CD1c-positive myeloid dendritic cell (primary cell): Measurements from ENCODE around the gene ENTREP1.
"Not testable (repeated sequence)": the region's sequence is repeated elsewhere in the genome, so short reads cannot be mapped to it uniquely, and the experiment has no call there.

ENCODE experiments used
- DNase-seq: peaks from one replicate; pipeline ENCODE4 v3.0.0-alpha.2; 2016; ENCODE audit errors: extremely low spot score

Gene ENTREP1

DNA sequence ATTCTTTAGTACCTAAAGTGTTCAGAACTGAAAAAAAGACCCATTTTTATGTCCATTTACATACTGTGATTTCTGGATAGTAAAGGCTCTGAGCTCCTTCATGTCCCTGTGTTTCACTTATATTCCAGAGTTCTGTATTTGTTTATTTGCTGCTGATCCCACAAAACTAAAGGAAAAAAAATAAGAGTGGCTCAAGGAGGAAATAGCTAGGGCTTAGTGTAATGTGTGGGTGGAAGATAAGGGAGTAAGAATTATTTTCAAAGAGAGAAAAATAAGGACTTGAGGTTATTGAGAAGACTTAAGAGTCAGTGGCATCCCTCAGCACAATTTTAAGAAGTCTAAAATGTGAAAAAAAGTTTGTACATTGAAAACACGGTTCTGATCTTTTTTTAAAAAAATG, 46.0 kb downstream of the ENTREP1 start:
- no peak for DNase-seq

DNA sequence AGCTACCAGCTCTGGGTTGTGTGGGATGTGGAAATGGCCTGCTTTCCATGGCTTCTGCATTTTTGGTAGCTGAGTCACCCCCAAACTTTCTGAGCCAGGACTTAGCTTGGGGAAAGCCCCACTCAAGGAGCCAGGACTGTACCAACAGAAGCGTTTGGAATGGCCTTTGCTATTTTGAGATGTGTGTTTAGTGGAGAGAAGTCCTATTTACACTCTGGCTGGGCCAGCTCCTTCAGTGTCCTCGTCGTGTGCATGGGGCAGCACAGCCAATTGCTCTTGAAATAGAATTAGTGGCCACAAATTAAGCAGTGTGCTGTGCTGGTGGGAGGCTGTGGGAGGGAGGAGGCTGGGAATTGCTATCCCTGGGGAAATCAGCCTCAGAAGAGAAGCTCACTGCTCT, 51.6 kb downstream of the ENTREP1 start:
- DNase-seq = peak; percentile 65

DNA sequence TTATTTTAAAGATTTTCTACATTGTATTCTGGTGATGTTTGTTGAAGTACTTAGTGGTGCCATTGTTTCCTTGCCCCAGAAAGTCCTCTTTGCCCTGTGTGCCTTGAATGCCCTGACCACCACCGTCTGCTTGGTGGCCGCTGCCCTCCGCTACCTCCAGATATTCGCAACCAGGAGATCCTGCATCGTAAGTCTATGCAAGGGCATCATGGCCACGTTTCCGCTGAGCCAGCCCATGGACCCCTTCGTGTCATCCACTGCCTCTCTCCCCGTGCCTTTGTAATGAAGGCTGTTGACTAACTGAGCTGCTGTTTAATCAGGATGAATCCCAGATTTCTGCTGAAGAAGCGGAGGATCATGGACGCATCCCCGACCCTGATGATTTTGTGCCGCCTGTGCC, 52.3 kb downstream of the ENTREP1 start:
- no peak for DNase-seq

DNA sequence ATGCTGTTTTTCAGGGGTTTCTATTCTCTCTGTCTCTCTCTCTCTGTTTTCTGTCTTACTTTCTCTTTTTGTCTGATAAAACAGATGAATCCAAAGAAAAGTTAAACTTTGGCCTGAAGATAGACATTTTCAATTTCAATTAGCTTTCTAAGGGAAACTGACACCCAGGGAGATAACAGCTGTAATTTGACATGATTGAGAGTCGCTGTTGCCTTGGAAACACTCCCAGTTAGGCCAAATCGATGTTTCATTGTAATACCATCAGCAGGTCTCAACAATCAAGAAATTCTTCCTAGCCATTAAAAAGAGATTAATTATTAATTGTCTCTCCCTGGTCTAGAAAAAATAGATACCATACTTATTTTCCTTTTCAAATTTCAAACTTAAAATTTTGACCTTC, 53.0 kb downstream of the ENTREP1 start:
- no peak for DNase-seq

DNA sequence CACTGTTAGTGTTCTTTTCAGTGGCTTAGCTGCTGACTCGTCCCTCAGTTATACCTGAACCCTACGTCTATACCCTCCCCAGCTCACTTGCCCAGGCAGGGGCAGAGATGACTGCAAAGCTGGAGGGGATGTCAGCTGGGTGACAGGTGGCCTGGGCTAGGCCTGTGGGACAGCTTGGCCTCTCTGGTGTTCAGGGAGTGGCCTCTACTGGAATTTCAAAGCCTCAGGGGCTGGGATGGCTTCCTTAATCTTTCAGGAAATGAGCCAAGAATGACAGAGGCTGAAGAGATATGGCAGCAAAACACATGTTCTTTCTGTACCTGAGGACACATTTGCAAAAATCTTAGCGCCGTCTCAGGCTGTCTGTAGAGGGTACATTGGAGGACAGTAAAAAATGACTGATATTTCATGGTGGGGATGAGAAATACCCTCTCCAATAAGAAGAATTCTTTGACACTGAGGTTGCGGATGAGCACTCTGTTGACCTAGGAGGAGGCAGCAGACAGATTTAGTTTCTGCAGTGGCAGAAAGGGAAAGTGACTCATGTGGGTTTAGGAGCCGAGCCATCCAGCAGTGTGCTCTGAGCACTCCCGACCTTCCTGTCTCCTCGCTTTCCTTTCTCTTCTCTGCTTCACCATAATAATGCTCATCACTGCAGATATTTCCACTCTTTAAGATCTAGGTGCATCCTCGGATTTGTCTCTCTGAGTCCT, 54.4 kb downstream of the ENTREP1 start:
- no peak for DNase-seq

DNA sequence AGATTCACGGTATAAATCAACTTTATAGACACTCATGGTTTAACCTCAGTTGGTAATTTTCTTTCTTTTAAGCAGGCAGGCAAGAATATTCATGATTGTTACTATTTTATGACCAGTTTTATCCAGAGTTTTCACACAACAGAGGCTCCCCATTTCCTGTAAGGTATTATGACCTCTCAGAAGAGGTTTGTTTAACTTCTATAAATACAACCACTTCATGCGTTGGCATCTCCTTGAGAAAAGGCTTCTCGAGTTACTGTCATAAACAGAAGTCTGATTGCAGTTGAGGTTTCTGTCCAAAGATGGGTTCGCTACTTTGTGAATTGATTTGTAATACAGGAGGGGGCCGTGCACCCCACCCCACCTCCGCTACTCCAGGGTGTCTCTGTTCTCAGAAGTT, 55.3 kb downstream of the ENTREP1 start:
- no peak for DNase-seq

DNA sequence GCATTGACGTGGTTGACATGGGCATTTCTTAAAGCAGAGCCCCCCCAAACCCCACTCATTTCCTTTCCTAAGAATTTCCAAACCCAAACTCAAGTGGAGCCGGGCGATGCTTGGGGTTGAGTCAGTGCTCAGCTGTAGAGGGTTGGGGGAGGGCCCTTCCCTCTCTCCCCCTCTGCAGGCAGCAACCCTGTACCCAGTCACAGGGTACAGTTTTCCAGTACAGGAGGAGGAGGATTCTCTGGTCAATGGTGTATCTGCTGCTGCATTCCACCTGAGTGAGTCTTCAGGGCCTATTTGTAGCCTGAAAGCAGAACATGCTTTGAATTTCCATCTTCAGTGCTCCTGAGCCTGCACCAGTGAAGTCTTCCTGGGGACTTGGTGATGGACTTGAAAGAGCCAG, 55.8 kb downstream of the ENTREP1 start:
- DNase-seq = no peak

DNA sequence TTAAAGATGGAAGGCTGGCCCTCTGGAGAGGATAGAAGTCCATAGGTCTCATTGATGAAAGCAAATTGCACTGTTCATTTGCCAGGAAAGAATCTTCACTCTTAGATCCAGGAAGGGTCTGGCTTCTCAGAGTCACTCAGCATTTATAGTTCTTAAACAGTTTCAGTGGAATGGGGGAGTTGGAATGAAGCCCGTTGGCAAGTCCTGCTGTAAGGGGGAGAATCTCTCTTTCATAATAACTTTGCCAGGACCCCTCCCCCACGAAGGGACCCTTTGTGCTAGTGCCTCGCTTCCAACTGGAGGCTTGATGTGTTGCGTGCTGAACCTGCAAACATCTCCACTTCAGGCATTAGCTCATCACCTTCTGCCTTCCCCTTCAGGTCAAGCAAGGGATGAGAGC, 57.1 kb downstream of the ENTREP1 start:
- no peak for DNase-seq

DNA sequence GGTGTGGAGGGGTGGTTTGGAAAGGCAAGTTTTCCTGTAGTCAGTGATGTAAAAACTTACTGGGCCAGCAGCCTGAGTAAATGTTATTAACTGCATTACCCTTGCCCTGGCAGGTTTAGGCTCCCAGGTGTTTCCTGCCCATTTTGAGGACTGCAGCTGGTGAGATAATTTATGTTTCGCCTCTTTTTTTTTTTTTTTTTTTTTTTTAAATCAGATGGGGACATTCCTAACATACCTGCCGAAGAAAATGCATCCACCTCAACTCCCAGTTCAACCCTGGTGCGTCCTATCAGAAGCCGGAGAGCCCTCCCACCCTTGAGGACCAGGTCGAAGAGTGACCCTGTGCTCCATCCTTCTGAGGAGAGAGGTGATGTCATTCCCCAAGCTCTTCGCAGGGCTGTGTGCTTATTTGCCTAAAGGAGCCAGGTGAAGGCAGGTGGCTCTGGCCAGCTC, 60.6 kb downstream of the ENTREP1 start:
- no peak for DNase-seq

DNA sequence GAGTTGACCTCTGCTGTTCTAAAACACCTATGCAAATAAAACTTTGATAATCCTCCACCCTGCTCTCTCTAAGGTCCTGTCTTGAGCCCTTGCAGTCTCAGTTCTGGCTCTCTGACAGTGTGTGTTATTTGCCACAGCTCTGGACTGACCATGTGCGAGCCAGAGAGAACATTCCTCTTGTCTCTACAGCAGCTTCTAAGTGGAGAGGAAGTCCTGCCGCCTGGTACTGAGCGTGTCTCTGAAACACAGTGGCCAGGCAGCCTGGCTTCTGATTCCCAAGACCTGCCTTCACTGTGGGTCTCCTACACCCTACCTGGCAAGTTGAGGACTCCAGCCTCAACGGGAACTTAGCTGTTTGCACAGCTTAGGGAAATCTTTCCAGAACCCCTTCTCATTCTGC, 61.6 kb downstream of the ENTREP1 start:
- no peak for DNase-seq

DNA sequence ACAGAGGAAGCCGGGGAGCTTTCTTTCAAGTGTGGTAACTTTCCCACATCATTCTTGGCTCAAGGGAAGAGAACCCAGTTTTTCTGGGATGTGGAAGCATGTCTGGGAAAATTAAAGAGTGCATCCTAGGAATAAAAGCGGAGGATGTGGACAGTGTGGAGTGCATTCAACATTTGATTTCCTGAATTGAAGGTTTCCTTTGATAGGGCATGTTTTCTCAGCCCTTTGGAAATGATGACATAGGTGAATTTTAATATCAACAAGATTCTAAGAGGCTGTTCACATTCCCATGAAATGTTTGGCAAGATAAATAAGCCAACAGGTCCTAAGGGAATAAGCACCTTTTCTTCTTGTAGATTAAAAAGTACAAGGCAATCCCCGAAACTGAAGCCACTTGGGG, 63.6 kb downstream of the ENTREP1 start:
- no peak for DNase-seq

DNA sequence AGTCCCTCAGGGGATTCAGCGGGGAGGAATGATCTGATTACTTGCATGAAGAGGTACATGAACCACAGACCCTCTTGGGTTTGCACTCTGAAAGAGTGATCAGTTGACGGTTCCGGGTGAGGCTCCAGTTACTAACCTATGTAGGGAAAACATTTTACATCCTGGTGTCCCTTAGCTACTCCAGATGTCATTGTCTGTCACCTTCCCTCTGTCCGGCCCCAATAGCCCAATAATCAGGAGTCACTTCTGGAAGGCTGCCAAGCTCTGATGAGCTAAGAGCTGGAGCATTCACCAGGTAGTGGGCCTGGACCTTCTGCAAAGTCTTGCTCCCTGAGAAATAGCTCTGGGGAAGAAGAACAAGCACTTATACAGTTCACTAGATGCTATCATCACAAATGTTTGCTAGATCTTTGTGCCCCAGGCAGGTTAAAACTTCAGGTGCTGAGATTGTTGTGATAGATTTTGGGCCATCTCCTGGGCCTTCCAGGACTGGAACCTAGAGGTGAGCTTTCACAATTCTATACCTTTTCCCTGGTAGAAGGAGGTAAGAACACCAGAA, 64.5 kb downstream of the ENTREP1 start:
- no peak for DNase-seq

DNA sequence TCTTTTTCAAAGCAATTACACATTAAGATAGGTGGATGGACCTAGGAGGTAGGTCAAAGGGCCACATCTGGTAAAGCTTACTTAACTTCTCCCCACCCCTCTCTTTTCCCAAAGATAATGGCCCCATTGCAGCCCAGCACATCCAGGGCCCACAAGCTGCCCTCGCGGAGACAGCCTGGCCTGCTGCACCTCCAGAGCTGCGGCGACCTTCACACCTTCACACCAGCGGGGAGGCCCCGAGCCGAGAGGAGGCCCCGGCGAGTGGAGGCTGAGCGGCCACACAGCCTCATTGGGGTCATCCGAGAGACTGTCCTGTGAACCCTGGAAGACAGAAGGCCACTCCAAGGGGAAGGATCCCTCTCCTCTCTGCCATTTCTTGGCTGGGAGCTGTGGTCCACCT, 66.5 kb downstream of the ENTREP1 start:
- DNase-seq = no peak

DNA sequence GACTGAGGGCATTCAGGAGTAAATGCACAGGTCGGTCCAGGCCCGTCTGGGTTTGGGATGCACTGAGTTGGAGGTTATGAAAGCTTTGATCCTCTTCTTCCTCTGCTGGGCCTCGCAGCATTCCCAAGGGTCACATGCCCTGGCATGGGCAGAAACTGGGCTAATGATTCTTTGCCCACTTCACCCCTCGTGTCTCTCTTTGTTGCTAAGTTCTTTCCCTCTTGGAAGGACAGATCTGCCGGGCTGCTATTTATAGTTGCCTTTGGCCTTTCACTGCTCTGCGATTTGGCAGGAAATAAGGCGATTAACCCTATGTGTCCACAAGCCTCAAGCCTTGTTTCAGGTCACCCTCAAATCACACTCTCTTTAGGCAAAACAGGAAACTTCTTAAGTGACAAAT, 66.9 kb downstream of the ENTREP1 start:
- no peak for DNase-seq

DNA sequence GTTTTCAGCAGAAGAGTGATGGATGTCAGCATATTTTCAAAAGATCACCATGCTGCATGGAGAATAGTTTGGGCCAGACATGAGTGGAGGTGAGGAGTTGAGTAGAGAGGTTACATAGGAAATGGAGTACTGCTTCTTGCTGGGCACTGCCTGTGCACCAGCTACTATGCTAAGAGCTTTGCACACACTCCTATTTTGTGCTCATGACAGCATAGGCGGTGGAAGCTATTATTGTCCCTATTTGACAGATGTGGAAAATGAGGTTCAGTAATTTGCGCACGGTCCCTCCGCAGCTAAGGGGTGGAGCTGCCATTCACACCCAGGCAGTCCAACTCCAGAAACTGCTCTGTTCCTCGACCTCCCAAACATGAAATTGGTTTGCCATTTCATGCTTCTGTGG, 67.8 kb downstream of the ENTREP1 start:
- no peak for DNase-seq

DNA sequence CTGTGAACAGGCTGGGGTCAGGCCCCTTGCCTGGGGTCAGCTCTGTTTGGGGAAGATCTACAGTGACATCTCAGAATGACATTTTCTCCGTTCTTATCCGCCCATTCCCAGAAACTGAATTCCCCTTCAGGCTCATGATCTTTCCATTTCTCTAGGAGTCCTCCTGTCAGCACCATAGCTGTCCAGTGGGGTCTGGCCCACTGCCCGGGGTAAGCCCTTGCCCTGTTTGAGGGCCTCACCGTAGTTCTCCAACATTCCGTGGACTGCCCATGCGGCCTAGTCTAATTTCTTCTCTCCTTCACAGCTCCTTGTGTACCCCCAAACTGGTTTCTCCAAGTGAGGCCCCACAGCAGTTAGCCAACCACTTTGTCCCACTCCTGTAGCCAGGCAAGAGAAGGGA, 68.4 kb downstream of the ENTREP1 start:
- no peak for DNase-seq

DNA sequence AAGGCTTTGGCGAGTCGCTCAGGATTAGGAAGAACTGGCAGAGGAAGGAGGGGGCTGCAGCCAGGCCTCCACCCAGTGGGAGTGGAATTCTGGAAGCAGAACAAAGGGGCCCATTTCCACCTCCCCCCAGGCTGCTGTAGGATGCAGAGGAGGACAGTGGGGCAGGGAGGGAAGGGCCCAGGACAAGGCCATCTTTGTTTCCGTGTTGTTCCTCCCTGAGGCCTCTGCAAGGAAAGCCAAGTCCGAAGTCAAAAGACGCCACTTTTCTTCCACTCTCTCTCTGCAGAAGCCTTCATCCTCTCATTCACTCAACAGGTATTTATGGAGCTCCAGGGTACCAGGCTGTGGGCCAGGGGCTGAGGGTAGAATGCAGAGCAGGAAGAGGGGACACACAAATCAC, 70.7 kb downstream of the ENTREP1 start:
- no peak for DNase-seq

DNA sequence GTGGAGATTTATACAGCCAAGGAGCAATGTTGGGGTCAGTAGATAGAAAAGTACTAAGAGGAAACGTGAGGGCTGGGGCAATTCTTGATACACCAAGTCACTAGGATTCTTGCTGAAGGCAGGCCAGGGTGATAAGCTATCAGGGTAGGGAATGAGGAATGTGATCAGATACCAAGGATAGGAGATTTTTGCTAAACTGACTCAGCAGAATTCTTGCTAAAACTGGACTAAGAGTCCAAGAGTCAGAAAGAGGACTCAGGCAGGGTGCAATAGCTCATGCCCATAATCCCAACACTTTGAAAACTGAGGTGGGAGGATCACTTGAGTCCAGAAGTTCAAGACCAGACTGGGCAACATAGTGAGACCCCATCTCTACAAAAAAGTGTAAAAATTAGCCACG, 71.7 kb downstream of the ENTREP1 start:
- DNase-seq = no peak

DNA sequence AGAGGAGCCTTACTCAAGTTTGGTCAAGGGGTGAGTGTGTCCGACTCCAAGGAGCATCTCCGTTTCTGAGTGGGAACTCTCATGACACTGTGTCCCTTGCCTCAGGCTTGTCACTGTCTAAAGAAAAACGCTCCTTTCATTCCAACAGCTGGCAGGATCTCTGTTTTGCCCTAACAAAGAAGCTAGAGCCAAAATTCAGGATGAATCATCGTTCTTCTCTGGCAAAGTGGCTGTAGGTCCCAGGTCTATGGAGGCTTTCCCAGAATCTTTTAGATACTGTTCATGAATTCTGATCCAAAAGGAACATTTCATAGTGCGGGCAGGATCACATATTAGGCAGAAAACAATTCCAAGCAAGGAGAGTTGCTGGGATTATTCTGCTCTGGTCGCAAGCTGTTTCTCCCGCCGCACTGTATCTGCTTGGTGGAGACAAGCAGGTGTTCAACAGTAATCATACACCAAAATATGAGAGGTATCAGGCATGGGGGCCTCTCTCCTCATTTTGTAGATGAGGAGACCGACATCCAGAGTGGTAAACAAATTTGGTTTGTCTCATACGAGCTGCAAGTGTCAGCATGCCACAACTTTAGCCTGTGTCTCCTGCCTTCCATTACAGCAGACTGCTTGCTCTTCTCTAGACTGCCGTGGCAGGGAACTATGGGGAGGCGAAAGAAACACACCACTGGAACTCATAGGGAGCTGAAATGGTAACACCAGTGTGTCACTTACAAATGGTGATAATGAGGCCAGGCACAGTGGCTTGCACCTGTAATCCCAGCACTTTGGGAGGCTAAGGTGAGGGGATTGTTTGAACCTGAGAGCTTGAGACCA, 72.6 kb downstream of the ENTREP1 start:
- no peak for DNase-seq

DNA sequence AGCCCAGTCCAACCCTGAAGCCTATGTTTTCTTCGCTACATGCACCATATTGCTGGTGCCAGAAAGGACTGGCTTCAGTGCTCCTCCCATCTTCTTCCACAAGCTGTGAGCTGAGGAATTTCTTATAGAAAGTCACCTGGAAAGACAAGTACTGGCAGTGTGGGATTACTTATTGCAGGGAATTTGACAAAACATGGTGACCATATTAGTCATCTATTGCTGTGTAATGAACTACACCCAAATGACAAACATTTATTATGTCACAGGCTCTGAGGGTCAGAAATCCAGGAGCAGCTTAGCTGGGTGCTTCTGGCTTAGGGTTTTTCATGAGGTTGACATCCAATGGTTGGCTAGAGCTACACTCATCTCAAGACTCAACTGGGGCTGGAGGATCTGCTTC, 75.5 kb downstream of the ENTREP1 start:
- no peak for DNase-seq

DNA sequence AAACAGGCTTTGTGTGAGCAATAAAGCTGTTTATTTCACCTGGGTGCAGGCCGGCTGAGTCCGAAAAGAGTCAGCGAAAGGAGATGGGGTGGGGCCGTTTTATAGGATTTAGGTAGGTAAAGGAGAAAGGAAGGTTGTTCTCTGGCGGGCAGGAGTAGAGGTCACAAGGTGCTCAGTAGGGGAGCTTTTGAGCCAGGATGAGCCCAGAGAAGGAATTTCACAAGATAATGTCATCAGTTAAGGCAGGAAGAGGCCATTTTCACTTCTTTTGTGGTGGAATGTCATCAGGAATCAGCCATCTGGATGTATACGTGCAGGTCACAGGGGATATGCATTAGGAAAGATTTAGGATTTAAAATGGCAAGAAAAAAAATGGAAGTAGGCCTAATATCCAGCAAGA, 84.9 kb downstream of the ENTREP1 start:
- DNase-seq = not testable (repeated sequence)

DNA sequence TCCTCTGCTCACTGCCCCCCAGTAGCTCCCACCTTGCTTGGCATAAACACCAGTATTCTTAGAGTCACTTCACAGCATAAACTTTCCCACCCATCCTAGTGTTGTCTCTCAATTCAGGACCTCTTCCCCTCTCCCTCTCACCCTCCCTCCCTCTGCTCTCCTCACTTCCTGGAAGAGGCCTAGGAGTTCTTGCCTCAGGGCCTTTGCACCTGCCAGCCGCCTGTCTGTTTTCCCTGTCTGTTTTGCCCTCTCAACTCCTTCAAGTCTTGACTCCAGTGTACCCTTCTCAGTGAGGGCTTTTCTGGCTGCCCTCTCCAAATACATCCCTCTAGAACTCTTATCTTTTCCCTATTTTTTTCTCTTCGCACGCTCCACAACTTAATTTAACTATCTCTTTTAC, 86.2 kb downstream of the ENTREP1 start:
- DNase-seq = no peak
